A549 (cell line): ENCODE results near the gene BCAS2. TPM values are rescaled to one million over a fixed set of nuclear protein-coding genes. Genes with fewer than 3 reads are reported as not detected.

Source experiments
- ATAC-seq, 2 experiments: fragments of 200-7000 bp in 1 of 2; fragments of >200 bp in 1 of 2; cut with Nextera tagmentation in 1 of 2; cut with Tn5 transposase in 1 of 2; 3 replicates each; pipeline versions ENCODE4 v1.8.0 to v1.9.1; 2018 to 2020; ENCODE audit warnings: mild to moderate bottlenecking in 1 of 2, moderate library complexity in 1 of 2
- CTCF ChIA-PET: fragments of 300-600 bp; sonication (Branson Sonifier 250); formaldehyde crosslinking; extraction: SDS; loops from one replicate; lab custom pipeline; 2021; ENCODE audit warnings: antibody characterized with exemption, inconsistent platforms; lab: Yijun Ruan, JAX
- POLR2A ChIA-PET: fragments of 350-600 bp; formaldehyde crosslinking; extraction: SDS; loops from one replicate; lab custom pipeline; 2021; ENCODE audit warnings: antibody characterized with exemption, inconsistent platforms; lab: Yijun Ruan, JAX
- DNase-seq, 2 experiments: peaks; one replicate each; pipeline versions ENCODE4 v3.0.0 to v3.0.0-alpha.2; 2011 to 2016; ENCODE audit warnings: low read depth in 1 of 2, low spot score in 1 of 2
- FAIRE-seq: peaks from 2 replicates; lab custom pipeline; 2011; peaks lifted over from hg19 to GRCh38; lab: Jason Lieb, UNC
- H3K27ac ChIP-seq, 2 experiments: fragments of >200 bp; sonication (Bioruptor Twin); formaldehyde crosslinking; 3 replicates each; pipeline ENCODE4 v1.5.1; 2016 to 2017
- H3K4me1 ChIP-seq: fragments of >200 bp; sonication (Bioruptor Twin); formaldehyde crosslinking; 3 replicates; pipeline ENCODE4 v1.6.1; 2016
- H3K4me2 ChIP-seq: fragments of >200 bp; sonication (Bioruptor Twin); formaldehyde crosslinking; 3 replicates; pipeline ENCODE4 v1.6.1; 2016
- H3K4me3 ChIP-seq: fragments of >200 bp; sonication (Bioruptor Twin); formaldehyde crosslinking; 3 replicates; pipeline ENCODE4 v1.5.1; 2016
- H3K9me3 ChIP-seq: fragments of >200 bp; sonication (Bioruptor Twin); formaldehyde crosslinking; 3 replicates; pipeline ENCODE4 v1.6.1; 2016
- CBX2 ChIP-seq: fragments of 200-600 bp; sonication (generic); IDR thresholded peaks from 2 replicates; pipeline ENCODE4 v1.6.1; 2016; ENCODE audit warnings: low read depth, mild to moderate bottlenecking, borderline replicate concordance
- CEBPB ChIP-seq, 2 experiments: fragments of >200 bp in 1 of 2; sonication (Bioruptor Twin) in 1 of 2; formaldehyde crosslinking in 1 of 2; IDR thresholded peaks; 2 replicates each; pipeline ENCODE4 v1.6.1; 2012 to 2016
- CHD2 ChIP-seq: fragments of 150-350 bp; IDR thresholded peaks from 2 replicates; pipeline ENCODE4 v1.6.1; 2014; ENCODE audit warnings: low read length; ENCODE audit not compliant: partially characterized antibody
- FOXS1 ChIP-seq: fragments of 250-450 bp; sonication (Bioruptor Pico); IDR thresholded peaks from 2 replicates; pipeline ENCODE4 v1.5.0; 2020; ENCODE audit warnings: mild to moderate bottlenecking, moderate library complexity
- HDAC2 ChIP-seq: fragments of 200-600 bp; sonication (generic); IDR thresholded peaks from 2 replicates; pipeline ENCODE4 v1.6.1; 2016
- HEYL ChIP-seq: fragments of 250-450 bp; sonication (Bioruptor Pico); IDR thresholded peaks from 2 replicates; pipeline ENCODE4 v1.8.0; 2021; ENCODE audit warnings: mild to moderate bottlenecking, moderate library complexity
- HOXA7 ChIP-seq: fragments of 250-450 bp; sonication (Bioruptor Pico); IDR thresholded peaks from 2 replicates; pipeline ENCODE4 v1.5.0; 2020; ENCODE audit warnings: mild to moderate bottlenecking, moderate library complexity
- HOXB13 ChIP-seq: fragments of 250-450 bp; sonication (Bioruptor Pico); IDR thresholded peaks from 2 replicates; pipeline ENCODE4 v1.5.0; 2020; ENCODE audit warnings: low read depth, mild to moderate bottlenecking, moderate library complexity
- JUN ChIP-seq, 2 experiments: fragments of >200 bp; sonication (Bioruptor Twin); formaldehyde crosslinking; IDR thresholded peaks; 2 replicates in 1 of 2; 3 replicates in 1 of 2; pipeline ENCODE4 v1.6.1; 2016 to 2017
- KDM1A ChIP-seq: fragments of 200-600 bp; sonication (generic); IDR thresholded peaks from 2 replicates; pipeline ENCODE4 v1.6.1; 2016; ENCODE audit warnings: low read depth, mild to moderate bottlenecking
- KDM5A ChIP-seq: fragments of 200-600 bp; sonication (generic); IDR thresholded peaks from 2 replicates; pipeline ENCODE4 v1.6.1; 2016; ENCODE audit warnings: antibody characterized with exemption, mild to moderate bottlenecking
- NFE2L2 ChIP-seq: fragments of 150-350 bp; conservative IDR thresholded peaks from 2 replicates; pipeline ENCODE4 v1.6.1; 2014; ENCODE audit warnings: low read length
- POLR2AphosphoS2 ChIP-seq: conservative IDR thresholded peaks from 2 replicates; pipeline ENCODE4 v1.6.1; 2012; ENCODE audit warnings: low read length, improper control_type of control experiment, inconsistent platforms
- RCOR1 ChIP-seq: fragments of 150-350 bp; IDR thresholded peaks from 2 replicates; pipeline ENCODE4 v1.6.1; 2014; ENCODE audit warnings: antibody characterized with exemption, low read length, low read depth
- RFX5 ChIP-seq: fragments of 450-650 bp; IDR thresholded peaks from 2 replicates; pipeline ENCODE4 v1.7.1; 2014; ENCODE audit warnings: antibody characterized with exemption, mild to moderate bottlenecking, moderate library complexity
- RNF2 ChIP-seq: fragments of 200-600 bp; sonication (generic); IDR thresholded peaks from 2 replicates; pipeline ENCODE4 v1.6.1; 2016; ENCODE audit warnings: low read depth, mild to moderate bottlenecking, antibody characterized with exemption, moderate library complexity, borderline replicate concordance
- SMC3 ChIP-seq: fragments of >200 bp; sonication (Bioruptor Twin); formaldehyde crosslinking; IDR thresholded peaks from 3 replicates; pipeline ENCODE4 v1.6.1; 2018; ENCODE audit warnings: inconsistent platforms
- TP53 ChIP-seq: fragments of 250-450 bp; sonication (Bioruptor Pico); IDR thresholded peaks from 2 replicates; pipeline ENCODE4 v1.5.0; 2021; ENCODE audit warnings: mild to moderate bottlenecking, moderate library complexity
- ZC3H11A ChIP-seq: fragments of 450-650 bp; IDR thresholded peaks from 2 replicates; pipeline ENCODE4 v1.6.1; 2014; ENCODE audit warnings: antibody characterized with exemption, mild to moderate bottlenecking
- WGBS: methylation state at CpG from one replicate; pipeline ENCODE4 v1.1.6; 2017; ENCODE audit errors: missing lambda C conversion rate; 5-methylcytosine and 5-hydroxymethylcytosine counted together
- polyA plus RNA-seq, 4 experiments: library from polyadenylated mRNA; depleted of rRNA in 3 of 4; stranded (reverse); fragments of >200 nt; fragmentation: RNase III in 1 of 4; extraction: RNeasy Plus Mini Kit Qiagen cat#74134 plus additional on column Dnase treatment in 1 of 4; gene quantifications; 2 replicates in 3 of 4; 3 replicates in 1 of 4; pipeline ENCODE4 v1.2.3, GENCODE V29; 2011 to 2017
- TF ChIP-seq, protein P1 (sequence below): fragments of 450-650 bp; IDR thresholded peaks from 2 replicates; pipeline ENCODE4 v1.6.1; 2014; ENCODE audit warnings: antibody characterized with exemption
- TF ChIP-seq, protein P2 (sequence below): fragments of 250-450 bp; sonication (Bioruptor Pico); IDR thresholded peaks from 2 replicates; pipeline ENCODE4 v1.5.0; 2020; ENCODE audit warnings: low read depth, mild to moderate bottlenecking, moderate library complexity
- TF ChIP-seq, protein P3 (sequence below): fragments of 250-450 bp; sonication (Bioruptor Pico); IDR thresholded peaks from 2 replicates; pipeline ENCODE4 v1.5.0; 2021; ENCODE audit warnings: mild to moderate bottlenecking, moderate library complexity, borderline replicate concordance
- TF ChIP-seq, protein P4 (sequence below): IDR thresholded peaks from 2 replicates; pipeline ENCODE4 v1.6.1; 2012
- TF ChIP-seq, protein P5 (sequence below): fragments of >200 bp; sonication (Bioruptor Twin); formaldehyde crosslinking; IDR thresholded peaks from 2 replicates; pipeline ENCODE4 v1.6.1; 2016

Gene BCAS2
- polyA plus RNA-seq, 2 of the 4 experiments (the other 2 are of a cell fraction), result 36.0 to 52.5 TPM

DNA sequence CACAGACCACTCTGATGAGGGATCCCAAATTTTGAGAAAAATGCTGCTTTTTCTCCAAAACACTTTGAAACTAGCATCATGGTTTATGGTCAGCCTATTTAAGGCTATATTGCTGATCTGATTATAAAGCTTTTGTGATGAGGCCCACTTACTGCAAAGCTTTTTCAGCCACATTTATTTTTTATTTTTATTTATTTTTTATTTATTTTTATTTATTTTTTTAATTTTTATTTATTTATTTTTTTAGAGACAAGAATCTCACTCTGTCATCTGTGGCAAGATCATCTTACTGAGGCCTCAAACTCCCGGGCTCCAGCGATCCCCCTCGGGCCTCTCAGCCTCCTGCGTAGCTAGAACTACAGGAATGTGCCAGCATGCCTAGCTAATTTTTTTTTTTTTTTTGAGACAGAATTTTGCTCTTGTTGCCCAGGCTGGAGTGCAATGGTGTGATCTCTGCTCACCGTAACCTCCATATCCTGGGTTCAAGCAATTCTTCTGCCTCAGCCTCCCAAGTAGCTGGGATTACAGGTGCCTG, 5.2 kb upstream of the BCAS2 start:
- no peak for FAIRE-seq
- 90% methylated on average over 5 of the region's 5 CpGs for WGBS
- TF ChIP-seq POLR2AphosphoS2, result no peak
- no peak for TF ChIP-seq CBX2
- TF ChIP-seq NFE2L2, result no peak
- TF ChIP-seq ZC3H11A, result no peak
- TF ChIP-seq, protein P1, sequence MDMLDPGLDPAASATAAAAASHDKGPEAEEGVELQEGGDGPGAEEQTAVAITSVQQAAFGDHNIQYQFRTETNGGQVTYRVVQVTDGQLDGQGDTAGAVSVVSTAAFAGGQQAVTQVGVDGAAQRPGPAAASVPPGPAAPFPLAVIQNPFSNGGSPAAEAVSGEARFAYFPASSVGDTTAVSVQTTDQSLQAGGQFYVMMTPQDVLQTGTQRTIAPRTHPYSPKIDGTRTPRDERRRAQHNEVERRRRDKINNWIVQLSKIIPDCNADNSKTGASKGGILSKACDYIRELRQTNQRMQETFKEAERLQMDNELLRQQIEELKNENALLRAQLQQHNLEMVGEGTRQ, result no peak
- TF ChIP-seq KDM1A, result no peak
- TF ChIP-seq, protein P2, sequence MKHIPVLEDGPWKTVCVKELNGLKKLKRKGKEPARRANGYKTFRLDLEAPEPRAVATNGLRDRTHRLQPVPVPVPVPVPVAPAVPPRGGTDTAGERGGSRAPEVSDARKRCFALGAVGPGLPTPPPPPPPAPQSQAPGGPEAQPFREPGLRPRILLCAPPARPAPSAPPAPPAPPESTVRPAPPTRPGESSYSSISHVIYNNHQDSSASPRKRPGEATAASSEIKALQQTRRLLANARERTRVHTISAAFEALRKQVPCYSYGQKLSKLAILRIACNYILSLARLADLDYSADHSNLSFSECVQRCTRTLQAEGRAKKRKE (CRISPR knock-in tag), result no peak
- no peak for TF ChIP-seq JUN (IDR thresholded peaks at IDR 0.05)
- no peak for TF ChIP-seq RFX5
- TF ChIP-seq HEYL (CRISPR knock-in tag), result no peak
- TF ChIP-seq CEBPB (IDR thresholded peaks at IDR 0.05), result no peak
- TF ChIP-seq RNF2, result no peak
- TF ChIP-seq, all 56 proteins: peak for 0
- Histone ChIP-seq H3K4me1 (no peaks in the 10 kb centered on the region), H3K4me3 (no peak overlapping the region), H3K4me2 (no peak overlapping the region), H3K9me3 (no peaks in the 10 kb centered on the region), H3K27ac (no peak overlapping the region)
- POLR2A ChIA-PET, result no interaction called here
- DNase-seq (no peak), ATAC-seq (no peak)
- CTCF ChIA-PET, result no interaction called here

DNA sequence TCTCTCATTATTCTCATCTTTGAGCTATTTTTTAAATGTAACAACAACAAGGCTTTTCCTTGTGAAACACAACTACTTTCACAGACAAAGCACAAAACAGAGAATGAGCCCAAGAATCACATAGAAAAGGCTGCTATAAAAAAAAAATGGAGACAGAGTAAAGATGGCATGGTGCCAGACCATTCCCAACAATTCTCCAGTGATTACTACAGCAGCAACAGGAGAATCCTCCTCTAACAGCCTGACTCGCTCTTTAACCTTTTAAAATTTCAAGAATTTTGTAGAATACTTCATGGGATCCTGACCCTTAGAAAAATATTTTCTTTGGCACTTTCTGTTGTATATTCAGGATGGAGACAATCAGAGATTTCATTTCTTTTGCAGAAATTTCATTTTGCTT, 3.8 kb upstream of the BCAS2 start:
- Histone ChIP-seq H3K27ac (no peak overlapping the region), H3K4me3 (no peak overlapping the region), H3K4me2 (no peak overlapping the region), H3K4me1 (no peaks in the 10 kb centered on the region), H3K9me3 (no peaks in the 10 kb centered on the region)
- no peak for DNase-seq
- TF ChIP-seq TP53 (no peak), CHD2 (no peak), RNF2 (no peak), FOXS1 (CRISPR knock-in tag) (no peak), KDM5A (no peak)
- TF ChIP-seq, protein P3, sequence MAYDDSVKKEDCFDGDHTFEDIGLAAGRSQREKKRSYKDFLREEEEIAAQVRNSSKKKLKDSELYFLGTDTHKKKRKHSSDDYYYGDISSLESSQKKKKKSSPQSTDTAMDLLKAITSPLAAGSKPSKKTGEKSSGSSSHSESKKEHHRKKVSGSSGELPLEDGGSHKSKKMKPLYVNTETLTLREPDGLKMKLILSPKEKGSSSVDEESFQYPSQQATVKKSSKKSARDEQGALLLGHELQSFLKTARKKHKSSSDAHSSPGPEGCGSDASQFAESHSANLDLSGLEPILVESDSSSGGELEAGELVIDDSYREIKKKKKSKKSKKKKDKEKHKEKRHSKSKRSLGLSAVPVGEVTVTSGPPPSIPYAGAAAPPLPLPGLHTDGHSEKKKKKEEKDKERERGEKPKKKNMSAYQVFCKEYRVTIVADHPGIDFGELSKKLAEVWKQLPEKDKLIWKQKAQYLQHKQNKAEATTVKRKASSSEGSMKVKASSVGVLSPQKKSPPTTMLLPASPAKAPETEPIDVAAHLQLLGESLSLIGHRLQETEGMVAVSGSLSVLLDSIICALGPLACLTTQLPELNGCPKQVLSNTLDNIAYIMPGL (CRISPR knock-in tag), result no peak
- no peak for ATAC-seq
- POLR2A ChIA-PET, result no interaction called here
- WGBS, result 73% methylated on average over 1 of the region's 1 CpG
- CTCF ChIA-PET, result no interaction called here
- no peak for FAIRE-seq

DNA sequence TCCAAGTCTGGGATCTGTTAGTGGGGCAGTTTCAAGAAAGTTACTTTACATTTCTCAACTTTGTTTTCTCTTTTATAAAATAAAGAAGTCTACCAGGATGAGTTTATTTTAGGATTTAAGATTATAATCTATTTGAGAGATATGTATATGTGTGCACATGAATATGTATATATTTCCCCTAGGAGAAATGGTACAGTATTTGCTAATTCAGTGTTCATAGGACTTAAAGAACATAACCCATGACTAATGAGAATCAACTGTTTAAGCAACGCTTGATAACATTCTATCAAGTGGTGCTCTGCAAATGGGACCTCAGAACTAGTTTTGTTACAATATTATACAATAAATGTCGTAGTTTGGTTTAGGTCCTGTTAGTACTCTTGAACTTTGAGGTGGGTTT, 7.0 kb downstream of the BCAS2 start:
- H3K4me3 ChIP-seq, result no peak overlapping the region
- FAIRE-seq, result no peak
- 96% methylated on average over 2 of the region's 2 CpGs for WGBS
- ChIA-PET CTCF (interaction anchor here (1.2 kb wide), 1 partner anchor 1021 kb away, joined by 4 read pairs; no protein-coding TSS in a partner anchor), POLR2A (no interaction called here)
- DNase-seq, result no peak
- no peak for ATAC-seq
- H3K4me2 ChIP-seq, result no peak overlapping the region
- no peak for TF ChIP-seq KDM1A
- no peak for TF ChIP-seq HOXB13
- TF ChIP-seq, protein P4, sequence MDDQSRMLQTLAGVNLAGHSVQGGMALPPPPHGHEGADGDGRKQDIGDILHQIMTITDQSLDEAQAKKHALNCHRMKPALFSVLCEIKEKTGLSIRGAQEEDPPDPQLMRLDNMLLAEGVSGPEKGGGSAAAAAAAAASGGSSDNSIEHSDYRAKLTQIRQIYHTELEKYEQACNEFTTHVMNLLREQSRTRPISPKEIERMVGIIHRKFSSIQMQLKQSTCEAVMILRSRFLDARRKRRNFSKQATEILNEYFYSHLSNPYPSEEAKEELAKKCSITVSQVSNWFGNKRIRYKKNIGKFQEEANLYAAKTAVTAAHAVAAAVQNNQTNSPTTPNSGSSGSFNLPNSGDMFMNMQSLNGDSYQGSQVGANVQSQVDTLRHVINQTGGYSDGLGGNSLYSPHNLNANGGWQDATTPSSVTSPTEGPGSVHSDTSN, result no peak
- TF ChIP-seq SMC3, result no peak
- TF ChIP-seq, protein P5, sequence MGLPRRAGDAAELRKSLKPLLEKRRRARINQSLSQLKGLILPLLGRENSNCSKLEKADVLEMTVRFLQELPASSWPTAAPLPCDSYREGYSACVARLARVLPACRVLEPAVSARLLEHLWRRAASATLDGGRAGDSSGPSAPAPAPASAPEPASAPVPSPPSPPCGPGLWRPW, result no peak
- TF ChIP-seq HOXA7 (CRISPR knock-in tag), result no peak
- no peak for TF ChIP-seq HDAC2
- TF ChIP-seq RCOR1, result no peak
- H3K9me3 ChIP-seq, result no peaks in the 10 kb centered on the region
- no peak overlapping the region for H3K27ac ChIP-seq
- no peaks in the 10 kb centered on the region for H3K4me1 ChIP-seq
